CD4-positive, alpha-beta T cell treated with Interleukin-1 beta for 1 hour (primary cell): ENCODE data around the gene EFHC1.

Experiments used
- DNase-seq, 2 donors: peaks; one replicate each; pipeline ENCODE4 v3.0.0-alpha.2; 2020 to 2022

The EFHC1 gene

DNA sequence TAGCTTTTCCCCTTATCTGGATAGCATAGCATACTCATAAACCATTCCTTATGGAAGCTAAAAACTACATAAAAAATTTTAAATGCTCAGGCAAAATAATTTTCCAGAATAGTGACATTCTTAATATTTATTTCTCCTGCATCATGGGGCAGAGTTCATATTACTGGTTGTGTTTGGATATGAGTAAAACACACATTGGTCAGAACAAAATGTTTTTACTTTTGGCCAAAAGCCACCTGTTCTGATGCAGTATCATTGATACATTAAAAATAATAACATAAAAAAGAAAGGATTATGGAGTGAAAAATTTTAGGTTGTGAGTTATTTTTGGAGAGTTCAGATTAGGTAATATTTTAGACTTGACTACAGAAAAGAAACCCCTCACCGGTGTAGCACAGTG, 123.1 kb downstream of the EFHC1 start:
- DNase-seq = no peak

DNA sequence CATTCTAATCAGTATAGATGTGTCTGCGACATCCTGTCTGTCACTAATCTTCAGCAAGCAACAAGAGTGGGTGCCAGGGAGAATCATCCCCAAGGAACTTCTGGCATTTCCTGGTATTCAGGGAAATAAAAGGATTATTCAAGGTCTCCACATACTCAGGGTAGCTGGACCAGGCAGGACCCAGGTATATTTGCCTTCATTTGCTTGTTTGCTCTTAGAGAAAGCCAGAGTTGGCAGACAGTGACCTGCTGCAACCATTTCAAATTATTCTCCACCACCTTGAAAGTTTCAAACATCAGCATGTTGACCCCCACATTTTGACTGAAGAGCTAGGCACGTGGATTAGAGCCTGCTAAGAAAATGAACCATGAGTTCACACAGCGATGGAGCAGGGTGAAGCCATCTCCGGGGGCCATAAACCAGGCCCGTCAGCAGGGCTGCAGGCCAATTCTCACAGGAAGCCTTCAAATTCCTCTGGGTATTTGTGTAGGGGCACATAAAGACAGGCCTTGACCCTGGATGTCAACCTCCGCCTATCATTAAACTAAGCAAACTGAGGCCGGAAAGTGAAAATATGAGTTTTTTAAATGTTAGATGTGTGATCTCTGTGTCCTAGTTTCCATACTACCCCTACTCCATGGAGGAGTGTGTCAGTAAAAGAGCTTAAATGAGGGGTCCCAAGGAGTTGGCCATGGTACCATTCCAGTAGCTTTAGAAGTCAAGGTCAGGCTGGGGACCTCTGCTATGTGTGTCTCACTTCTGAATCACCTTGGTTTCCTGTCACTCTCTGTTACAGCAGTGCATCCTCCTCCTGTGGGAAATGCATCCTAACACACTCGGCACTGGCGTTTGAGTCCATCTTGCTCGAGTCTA, 123.8 kb downstream of the EFHC1 start:
- DNase-seq = no peak

DNA sequence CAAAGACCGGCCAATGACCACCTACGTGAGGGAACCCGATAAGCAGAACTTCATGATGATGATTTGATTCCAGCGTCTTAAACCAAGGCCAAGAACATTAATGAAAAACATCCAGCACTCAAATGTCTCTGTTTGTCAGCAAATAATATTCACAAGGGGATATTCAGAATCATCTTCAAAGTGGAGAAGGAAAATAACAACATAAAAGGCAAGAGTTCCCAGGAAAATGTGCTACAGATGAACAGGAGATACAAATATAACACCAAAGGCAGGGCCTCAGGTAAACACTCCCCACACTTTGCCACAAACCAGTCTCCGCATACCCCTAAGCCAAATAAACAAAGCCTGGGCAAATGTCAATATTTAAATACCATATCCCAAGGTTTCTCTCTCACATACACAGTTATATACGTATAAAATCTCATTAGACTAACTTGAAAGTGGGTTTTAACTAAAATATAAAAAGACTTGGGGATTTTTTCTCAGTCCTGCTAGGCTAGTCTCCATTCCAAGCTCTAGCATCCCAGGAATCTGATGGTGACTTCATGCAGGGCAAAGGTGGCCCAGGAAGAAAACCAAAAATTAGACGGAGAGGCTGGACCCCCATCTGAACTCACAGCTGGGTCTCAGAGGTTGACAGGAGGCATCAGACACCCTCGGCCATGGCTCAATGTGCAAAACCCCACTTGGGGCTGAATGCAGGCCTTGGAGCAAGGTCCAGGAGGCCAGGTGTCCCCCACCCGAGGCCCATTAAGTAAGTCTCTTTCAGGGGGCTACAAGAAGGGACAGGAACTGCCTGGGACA, 124.7 kb downstream of the EFHC1 start:
- no peak for DNase-seq

DNA sequence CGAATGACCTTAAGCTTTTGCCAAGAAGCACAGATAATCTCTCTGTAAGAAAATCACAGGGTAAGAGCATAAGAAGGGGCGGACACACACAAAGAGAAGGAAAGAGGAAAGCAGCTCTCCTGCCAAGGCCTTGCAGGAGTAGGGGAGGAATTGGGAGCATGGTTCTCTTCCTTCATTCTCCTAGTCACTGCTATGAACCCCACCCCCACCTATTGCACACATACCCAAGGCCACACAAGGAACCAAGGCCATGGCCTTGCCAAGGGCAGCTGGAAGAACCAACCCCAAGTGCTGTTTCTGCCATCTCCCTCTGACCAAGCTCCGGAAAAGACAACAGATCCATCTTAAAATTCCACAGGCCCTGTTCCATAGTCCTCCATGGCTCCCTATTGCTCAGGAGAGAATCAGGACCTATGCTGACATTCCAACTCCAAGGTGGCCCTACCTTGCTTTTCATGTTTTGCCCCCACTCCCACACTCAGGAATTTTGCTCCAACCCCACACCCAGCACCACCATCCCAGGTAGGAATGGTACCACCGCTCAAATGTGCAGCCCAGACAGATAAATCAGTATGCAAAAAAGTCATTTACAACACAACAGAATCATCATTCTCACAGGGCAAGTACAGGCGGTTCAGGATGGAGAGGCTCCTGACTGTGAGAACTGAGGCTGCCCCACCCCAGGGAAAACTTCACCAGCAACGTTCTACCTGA, 125.4 kb downstream of the EFHC1 start:
- DNase-seq = no peak

DNA sequence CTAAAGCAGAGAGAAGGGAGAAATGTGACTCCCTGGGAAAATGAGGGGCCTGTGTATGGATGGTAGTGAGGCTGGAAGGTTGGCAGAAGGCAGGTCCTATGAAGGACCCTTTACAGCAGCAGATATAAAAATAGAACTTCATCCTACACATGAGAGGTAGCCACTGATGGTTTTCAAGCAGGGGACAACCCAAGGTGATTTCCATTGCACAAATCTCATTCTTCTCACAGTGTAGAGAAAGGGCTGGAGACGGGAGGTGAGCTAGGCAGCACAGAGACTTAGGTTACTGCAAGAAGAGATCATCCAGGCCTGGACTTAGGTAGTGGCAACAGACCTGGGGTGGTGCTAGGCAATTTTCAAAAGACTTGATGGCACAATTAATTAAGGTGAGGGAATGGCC, 126.0 kb downstream of the EFHC1 start:
- no peak for DNase-seq

DNA sequence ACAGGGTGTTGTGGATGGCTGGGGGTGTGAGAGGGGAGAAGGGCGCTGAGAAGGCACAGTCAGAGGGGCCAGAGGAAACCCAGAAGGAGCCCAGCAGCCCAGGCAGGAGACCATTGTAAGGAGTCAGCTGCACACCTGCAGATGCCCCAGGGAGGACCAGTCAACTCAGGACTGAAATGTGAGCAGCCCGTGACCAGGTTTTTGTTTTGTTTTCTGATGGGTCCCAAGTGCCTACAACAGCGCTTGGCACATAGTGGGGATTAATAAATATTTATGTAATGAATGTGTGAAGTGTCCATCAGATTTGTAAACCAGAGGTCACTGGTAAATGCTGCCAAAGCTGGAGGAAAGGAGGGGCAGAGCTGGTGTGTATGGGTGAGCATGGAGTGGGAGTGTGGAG, 126.5 kb downstream of the EFHC1 start:
- DNase-seq = no peak

DNA sequence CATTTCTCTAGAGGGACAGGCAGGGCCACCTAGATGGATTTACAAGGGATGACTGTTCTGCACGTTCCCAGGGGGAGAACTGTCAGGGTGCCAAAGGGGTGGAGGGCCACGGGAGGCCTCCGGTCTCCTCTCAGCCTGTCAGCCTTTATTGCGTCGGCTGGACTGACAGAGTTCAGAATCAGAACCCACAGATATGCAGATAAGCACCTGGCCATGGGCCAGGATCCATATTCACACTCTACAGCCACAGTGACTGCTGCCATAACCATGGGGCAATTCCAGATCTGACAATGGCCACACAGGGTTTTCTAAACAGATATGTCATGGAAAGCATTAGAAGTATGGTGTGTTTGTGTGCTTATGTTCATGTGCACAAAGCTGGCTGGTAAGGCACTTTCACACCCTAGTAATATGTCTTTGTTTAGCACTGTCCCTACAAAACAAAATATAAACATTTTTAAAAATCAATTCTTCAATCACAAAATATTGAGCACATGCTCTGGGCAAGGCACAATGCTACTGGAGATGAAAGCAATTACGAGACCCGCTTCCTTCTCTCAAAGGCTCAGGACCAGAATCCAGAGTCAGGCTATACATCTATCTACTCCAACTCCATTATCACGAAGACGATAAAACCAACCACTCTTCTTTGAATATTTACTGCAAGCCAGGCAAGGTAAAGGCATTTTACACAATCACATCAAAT, 127.7 kb downstream of the EFHC1 start:
- no peak for DNase-seq

DNA sequence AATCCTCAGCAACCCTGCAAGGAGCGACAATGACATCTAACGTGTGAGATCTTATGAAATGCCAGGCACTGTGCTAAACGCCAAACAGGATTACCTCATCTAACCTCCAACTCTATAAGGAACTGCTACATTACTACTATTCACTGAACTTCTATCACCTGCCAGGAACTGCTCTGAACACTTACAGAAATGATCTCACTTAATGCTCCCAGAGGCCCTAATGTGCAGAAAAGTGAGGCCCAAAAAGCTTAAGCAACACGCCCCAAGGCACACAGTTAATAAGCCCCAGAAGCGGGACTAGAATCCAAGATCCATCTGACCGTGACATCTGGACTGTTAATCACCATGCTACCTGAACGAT, 128.2 kb downstream of the EFHC1 start:
- no peak for DNase-seq

DNA sequence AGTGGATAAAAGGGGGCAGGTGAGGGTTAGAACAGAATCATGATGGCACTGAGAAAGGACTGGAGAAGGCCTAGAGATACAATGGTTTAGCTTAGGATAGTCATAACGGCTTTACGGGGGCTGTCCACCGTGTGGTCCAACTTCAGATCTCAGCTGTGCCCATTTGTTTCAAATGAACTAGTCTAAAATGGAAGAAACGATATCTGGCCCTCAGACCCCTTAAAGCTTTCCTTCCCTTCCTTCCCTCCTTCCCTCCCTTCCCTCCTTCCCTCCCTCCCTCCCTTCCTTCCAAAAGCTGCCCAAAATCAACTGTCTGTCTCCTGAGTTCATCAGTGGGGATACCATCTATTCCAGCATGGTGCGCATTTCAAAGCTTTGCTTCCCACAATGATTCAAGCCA, 128.9 kb downstream of the EFHC1 start:
- DNase-seq = no peak

DNA sequence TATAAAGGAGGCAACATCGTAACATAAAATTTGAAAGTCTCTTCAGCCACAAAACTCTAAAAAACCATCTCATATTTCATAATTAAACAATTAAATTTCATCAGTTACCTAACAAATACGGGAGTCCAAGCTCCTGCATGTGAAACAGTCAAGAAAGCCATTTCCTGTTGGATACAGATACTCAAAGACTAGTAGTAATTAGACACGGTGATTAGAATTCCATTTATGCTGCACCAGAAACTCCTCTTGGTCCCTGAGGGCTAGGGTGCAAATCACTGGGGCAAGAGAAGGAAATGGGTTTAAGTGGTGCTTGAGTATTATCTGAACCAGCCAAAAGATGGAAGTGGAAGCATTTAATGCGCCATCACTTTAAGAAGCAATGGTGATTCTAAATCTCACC, 129.3 kb downstream of the EFHC1 start:
- DNase-seq = no peak

DNA sequence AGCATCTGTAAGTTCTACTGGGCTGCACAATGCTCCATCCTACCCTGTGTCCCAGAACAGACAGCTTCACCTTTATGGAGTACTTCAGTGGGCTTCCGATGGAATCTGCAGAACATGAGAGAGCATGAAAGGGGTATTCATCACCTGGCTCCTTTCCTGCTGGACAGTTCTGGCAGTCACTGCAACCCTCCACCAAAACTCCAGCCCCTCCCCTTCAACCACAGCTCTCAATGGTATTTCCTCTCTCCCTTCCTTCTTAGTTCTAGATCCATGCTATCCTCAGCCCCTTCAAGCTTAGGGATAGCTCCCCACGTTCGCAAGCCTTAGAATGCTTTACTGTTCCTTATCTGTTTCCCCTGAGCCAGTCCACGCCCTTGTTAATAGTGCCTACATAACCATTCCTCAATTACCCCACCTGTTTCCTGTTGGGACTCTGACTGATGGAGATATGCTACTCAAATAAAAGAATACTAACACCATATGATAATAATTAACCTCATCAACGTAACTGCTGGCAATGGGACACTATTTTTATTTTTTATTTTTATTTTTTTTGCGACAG, 130.0 kb downstream of the EFHC1 start:
- no peak for DNase-seq

DNA sequence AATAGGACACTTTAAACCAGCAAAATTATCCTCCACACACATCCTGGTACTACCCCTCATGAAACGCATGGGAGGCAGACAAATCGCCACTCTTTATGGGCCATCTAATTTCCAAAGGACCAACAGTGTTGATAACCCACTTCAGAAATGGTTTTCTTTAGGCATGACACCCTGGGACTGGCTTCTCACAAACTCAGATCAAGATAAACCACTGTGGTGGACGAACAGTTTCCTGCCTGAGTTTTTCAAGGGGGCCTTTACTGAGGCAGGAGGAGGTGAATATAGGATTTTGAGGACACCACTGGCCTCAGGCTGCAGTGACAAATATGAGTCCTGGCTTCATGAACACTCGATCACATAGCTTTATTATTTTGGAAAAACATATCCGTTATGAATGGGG, 130.7 kb downstream of the EFHC1 start:
- no peak for DNase-seq

DNA sequence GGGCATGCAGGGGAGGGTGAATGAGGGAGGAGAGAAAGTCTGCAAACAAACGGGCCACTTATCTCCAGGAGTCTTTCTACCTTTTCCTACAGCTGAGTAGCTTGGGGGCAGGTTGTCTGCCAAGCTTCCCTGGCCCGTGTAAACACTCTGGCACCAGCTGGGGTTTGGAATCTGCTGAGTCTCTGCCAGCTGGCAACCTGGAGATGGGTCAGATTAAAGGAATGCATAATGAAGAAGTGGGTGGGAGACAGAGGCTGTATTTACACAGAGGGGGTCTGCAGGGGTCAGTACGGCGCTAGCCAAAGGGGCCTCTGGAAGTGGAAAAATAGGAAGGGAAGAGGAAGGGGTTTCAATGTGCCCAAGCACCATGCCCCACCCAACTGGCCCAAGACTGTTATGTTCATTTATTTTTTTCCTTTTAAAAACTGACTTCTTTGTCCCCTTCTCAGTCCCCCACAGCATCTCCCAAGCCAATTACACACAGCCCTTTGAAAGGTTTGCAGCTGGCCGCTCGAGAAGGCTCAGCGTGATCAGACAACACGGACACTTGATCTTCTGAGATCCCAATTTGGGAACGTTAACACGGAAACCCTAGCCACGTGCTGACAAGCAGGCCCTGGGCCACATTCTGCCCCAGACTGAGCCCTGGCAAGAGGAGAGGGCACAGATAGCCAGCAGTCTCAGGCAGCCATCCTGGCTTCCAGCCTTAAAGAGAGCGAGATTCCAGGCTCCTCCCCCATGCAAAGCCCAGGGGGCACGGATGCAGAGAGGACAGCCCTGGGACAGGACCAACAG, 131.5 kb downstream of the EFHC1 start:
- DNase-seq = no peak

DNA sequence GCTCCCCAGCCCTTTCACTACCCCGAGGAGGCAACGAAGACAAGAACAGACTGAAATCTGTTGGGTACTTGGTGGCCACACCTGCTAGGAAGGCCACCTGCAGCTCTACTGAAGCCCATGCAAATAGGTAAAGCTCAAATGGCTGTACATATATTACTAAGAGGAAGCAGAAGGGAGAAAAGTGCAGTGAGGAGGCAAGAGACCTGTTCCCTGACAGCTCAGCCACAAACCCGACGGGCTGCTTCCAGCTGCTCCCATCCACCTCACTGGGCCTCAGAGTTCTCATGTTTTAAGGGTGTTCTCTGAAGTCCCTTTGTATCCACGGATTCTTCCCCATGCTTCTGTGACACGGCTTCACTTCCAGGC, 132.1 kb downstream of the EFHC1 start:
- no peak for DNase-seq

DNA sequence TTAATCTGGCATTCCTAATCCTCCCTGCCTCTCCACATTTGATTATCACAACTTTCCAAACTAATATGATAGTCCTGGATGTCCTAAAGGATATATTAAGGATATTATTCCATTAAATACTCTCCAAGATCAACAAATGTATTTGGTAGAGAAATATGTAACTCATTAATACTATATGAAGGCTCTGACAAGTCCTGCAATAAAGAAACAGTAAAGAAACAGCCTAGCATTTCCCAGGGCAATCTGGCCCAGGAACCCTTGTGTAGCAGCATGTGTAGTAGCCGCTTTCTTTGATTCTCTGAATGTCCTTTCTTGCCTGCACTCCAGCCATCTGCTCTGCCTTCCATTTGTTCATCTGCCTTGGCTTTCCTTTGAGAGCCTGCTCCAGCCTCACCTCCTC, 133.0 kb downstream of the EFHC1 start:
- DNase-seq = no peak

DNA sequence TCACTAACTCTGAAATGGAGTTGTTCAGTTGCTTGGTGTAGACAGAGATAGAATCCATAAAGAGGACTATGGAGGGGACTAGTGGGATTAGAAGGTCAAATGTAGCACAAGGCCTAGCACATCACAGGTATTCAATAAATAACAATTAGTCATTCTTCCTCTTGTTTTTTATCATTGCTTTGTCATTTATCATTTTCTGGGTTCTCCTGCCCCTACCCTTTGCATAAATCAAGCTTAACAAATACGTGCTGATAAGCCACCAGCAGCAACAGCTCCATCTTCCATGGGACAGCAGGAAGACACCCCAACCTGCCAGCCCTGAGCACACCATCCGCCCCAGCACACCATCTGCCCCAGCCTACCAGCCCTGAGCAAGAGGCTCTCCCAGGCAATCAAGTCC, 133.6 kb downstream of the EFHC1 start:
- DNase-seq = no peak

DNA sequence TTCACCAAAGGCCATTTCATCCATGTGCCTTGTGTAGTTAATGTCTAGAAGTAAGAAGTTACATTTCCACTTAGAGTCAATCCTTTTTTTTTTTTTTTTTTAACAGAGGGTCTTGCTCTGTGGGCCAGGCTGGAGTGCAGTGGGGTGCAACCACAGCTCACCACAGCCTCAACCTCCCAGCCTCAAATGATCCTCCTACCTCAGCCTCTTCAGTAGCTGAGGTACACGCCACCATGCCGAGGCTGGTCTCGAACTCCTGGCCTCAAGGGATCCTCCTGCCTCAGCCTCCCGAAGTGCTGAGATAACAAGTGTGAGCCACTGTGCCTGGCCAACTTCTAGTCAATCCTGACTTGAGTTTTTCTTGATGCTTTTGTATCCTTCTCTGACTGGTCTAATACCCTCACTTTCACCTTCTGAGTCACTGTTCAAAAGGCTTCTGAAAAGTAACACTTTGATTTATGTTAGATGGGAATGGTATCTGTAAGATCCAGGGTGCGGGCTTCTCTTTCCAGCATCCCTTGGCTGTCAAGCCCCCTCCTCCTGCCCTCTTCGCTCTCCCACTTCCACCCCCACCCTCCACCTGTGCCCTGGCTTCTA, 134.6 kb downstream of the EFHC1 start:
- DNase-seq = no peak

DNA sequence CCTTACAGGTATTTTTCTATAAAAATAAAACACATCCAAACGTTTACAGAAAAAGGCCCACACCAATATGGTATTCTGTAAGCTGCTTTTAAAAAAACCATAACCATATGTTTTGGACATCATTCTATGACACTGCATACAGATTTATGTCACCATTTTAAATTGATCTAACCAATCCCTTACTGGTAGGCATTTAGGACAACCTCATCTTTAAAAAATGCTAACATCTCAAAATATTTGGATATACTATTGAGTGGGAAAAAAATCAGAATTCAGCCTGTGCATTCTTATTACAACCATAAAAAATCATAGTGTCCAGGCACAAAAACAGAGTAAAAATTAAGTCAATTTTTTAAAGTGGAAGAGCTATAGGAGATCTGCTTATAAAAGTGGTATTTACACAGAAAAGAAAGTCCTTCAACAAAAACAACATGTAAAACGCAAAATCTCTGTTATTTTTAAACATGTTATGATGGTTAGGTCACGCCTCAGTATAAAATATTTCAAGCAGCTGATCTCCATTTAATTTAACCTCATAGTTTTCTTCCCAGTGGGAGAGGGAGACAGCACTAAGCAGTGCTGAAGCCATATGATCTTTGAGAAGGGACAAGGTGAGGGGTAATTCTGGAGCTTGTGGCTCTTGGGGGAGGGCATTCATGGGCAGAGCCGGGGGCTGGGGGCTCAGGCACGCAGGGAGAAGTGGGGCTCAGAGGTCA, 135.5 kb downstream of the EFHC1 start:
- DNase-seq = no peak

DNA sequence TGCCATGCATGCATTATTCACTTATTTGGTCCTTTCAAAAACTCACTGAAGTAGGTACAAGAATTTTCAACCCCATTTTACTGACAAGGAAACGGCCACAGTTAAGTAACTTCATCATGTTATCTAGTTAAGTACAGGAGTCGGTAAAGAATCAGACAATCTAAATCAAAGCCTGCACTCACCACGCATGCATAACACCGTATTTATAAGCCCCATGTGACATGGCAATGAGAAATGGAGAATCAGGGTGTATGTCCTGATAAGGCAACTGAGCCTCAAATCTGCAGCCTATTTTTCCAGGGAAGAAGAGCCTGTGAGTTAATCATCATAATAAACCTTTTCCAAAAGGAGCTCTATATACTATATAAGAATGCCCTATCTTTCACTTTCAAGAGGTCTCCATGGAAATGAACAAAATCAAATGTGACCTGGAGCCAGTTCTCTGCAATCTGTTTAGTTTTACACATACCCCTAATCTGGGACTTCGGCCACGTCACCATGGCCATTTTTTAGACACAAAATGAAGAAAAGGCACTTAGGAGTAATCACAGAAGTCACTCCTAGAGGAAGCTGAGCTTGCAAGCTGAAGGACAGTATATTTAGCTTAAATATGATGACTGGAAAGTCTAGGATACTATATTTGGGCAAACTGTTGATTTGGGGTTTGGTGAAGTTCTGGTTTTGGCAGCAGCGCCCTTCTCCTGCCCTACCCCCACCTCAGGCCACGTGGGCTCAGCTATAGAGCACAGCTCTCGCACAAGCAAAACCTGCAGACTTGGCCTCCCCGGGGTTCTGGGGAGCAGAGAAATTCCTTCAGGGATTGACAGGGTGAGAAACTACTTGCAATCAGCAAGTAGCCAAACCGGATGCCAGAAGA, 137.5 kb downstream of the EFHC1 start:
- DNase-seq = no peak
